Fibroblast of the aortic adventitia (primary cell): ENCODE data around the gene ITPKC. TPM values are rescaled to one million over a fixed set of nuclear protein-coding genes. Genes with fewer than 3 reads are reported as not detected.
A peak's percentile ranks its signal among the peaks of the same experiment; 100 is the strongest.

ENCODE experiments used
- DNase-seq: peaks from one replicate; pipeline ENCODE4 v3.0.0-alpha.2; 2010; ENCODE audit warnings: low read depth
- H3K4me3 ChIP-seq: 2 replicates; pipeline ENCODE4 v1.5.1; 2011; ENCODE audit warnings: low read depth, mild to moderate bottlenecking, control low read depth, low read length, moderate library complexity
- CTCF ChIP-seq: IDR thresholded peaks from 2 replicates; pipeline ENCODE4 v1.5.1; 2011; ENCODE audit warnings: mild to moderate bottlenecking, low read length, control low read depth, inconsistent platforms; ENCODE audit not compliant: insufficient read depth
- total RNA-seq: library from RNA; depleted of rRNA; stranded (reverse); fragments of >200 nt; gene quantifications from 2 replicates; pipeline ENCODE4 v1.2.3, GENCODE V29; 2012; ENCODE audit warnings: low replicate concordance

ITPKC gene
- total RNA-seq = 12.7 and 15.2 TPM in 2 replicates

GRCh38 chr19:40716482-40717324 is at the start of gene ITPKC, which contains the start of gene COQ8B:
TSS of gene ITPKC (plus strand) at chr19:40717112. CDS start at chr19:40717136, 24 bp downstream.
TSS of gene COQ8B (minus strand) at chr19:40716886. CDS start at chr19:40714632, 2,254 bp downstream.
- no peak for TF ChIP-seq CTCF
- peak within 1 kb of the TSS; percentile 93 for H3K4me3 ChIP-seq
- DNase-seq = peak; percentile 97

GRCh38 chr19:40667602-40668001 is 49.3 kb upstream of the ITPKC start:
- TF ChIP-seq CTCF = no peak
- no peak for DNase-seq
- H3K4me3 ChIP-seq = no peak overlapping the region

GRCh38 chr19:40668991-40669614 is 47.8 kb upstream of the ITPKC start:
- DNase-seq = no peak
- TF ChIP-seq CTCF = no peak

GRCh38 chr19:40671404-40671803 is 45.5 kb upstream of the ITPKC start:
- TF ChIP-seq CTCF = no peak

More at GRCh38 chr19:40668991-40669614, 47.8 kb upstream of the ITPKC start:
- H3K4me3 ChIP-seq = no peak overlapping the region

GRCh38 chr19:40672038-40672437 is 44.9 kb upstream of the ITPKC start:
- DNase-seq = no peak
- no peak overlapping the region for H3K4me3 ChIP-seq
- no peak for TF ChIP-seq CTCF

More at GRCh38 chr19:40671404-40671803, 45.5 kb upstream of the ITPKC start:
- no peak for DNase-seq
- no peak overlapping the region for H3K4me3 ChIP-seq

GRCh38 chr19:40672573-40673299 is 44.2 kb upstream of the ITPKC start:
- no peak for TF ChIP-seq CTCF
- H3K4me3 ChIP-seq = no peak overlapping the region
- no peak for DNase-seq
